C4-2B (cell line): ENCODE results near the gene ITPKB.

Experiments
- CTCF ChIP-seq: fragments of 450-650 bp; conservative IDR thresholded peaks from 2 replicates; pipeline ENCODE4 v1.5.1; 2017; ENCODE audit warnings: mild to moderate bottlenecking
- ZFX ChIP-seq: fragments of 450-650 bp; IDR thresholded peaks from 2 replicates; pipeline ENCODE4 v1.6.1; 2017

GRCh38 chr1:226656201-226656600 lies 82.9 kb downstream of the ITPKB start:
- TF ChIP-seq ZFX (no peak), CTCF (no peak)
